OCI-LY7 (cell line): Measurements from ENCODE around the gene IPP. TPM values are rescaled to one million over a fixed set of nuclear protein-coding genes. Genes with fewer than 3 reads are reported as not detected.
"Not testable (repeated sequence)": the region's sequence is repeated elsewhere in the genome, so short reads cannot be mapped to it uniquely, and the experiment has no call there.

ENCODE experiments used
- BruUV-seq: library from RNA; stranded (reverse); fragments of 400-500 nt; replicated peaks from 2 replicates; lab custom pipeline; 2021; lab: Mats Ljungman, UMichigan
- CTCF ChIA-PET: fragments of 300-600 bp; sonication (Branson Sonifier 250); formaldehyde crosslinking; loops from one replicate; lab custom pipeline; 2022; ENCODE audit warnings: antibody characterized with exemption; ENCODE audit not compliant: unreplicated experiment; lab: Charles Lee
- POLR2A ChIA-PET: fragments of 300-600 bp; sonication (Branson Sonifier 250); formaldehyde crosslinking; loops from one replicate; lab custom pipeline; 2022; ENCODE audit warnings: antibody characterized with exemption; lab: Charles Lee
- DNase-seq: peaks from one replicate; pipeline ENCODE4 v3.0.0-alpha.2; 2015; ENCODE audit warnings: low spot score
- H2AFZ ChIP-seq: fragments of 200-600 bp; sonication (generic), shearing (Covaris generic); 2 replicates; pipeline ENCODE4 v1.6.1; 2014; ENCODE audit warnings: mild to moderate bottlenecking, antibody characterized with exemption, low read length, moderate library complexity
- H3K27ac ChIP-seq: fragments of 200-600 bp; sonication (generic); 2 replicates; pipeline ENCODE4 v1.5.1; 2014; ENCODE audit warnings: mixed run types, low read depth, mild to moderate bottlenecking, moderate library complexity, low read length, inconsistent platforms; ENCODE audit not compliant: poor library complexity, severe bottlenecking
- H3K36me3 ChIP-seq: fragments of 200-600 bp; sonication (generic); 2 replicates; pipeline ENCODE4 v1.6.1; 2014; ENCODE audit warnings: mild to moderate bottlenecking, antibody characterized with exemption, low read length, moderate library complexity, mixed read lengths; ENCODE audit not compliant: insufficient read depth
- H3K4me1 ChIP-seq: fragments of 200-600 bp; sonication (generic); 2 replicates; pipeline ENCODE4 v1.5.1; 2014; ENCODE audit warnings: mild to moderate bottlenecking, low read length; ENCODE audit not compliant: insufficient read depth, poor library complexity, severe bottlenecking
- H3K4me2 ChIP-seq: fragments of 200-600 bp; sonication (generic); 2 replicates; pipeline ENCODE4 v1.6.1; 2014; ENCODE audit warnings: mild to moderate bottlenecking, low read length
- H3K4me3 ChIP-seq: fragments of 200-600 bp; sonication (generic); 2 replicates; pipeline ENCODE4 v1.5.1; 2014; ENCODE audit warnings: mild to moderate bottlenecking, low read depth, low read length; ENCODE audit not compliant: poor library complexity, severe bottlenecking
- H3K79me2 ChIP-seq: fragments of 200-600 bp; sonication (generic); 2 replicates; pipeline ENCODE4 v1.6.1; 2016; ENCODE audit warnings: low read depth, mild to moderate bottlenecking, low read length, moderate library complexity, mixed read lengths; ENCODE audit not compliant: insufficient read depth
- H3K9me2 ChIP-seq: fragments of 200-600 bp; sonication (generic); 2 replicates; pipeline ENCODE4 v1.6.1; 2016; ENCODE audit warnings: mild to moderate bottlenecking, low read length, mixed read lengths; ENCODE audit not compliant: insufficient read depth
- H3K9me3 ChIP-seq: fragments of 200-600 bp; sonication (generic); 2 replicates; pipeline ENCODE4 v1.6.1; 2014; ENCODE audit warnings: mild to moderate bottlenecking, mixed run types, low read length, mixed read lengths
- H4K20me1 ChIP-seq: fragments of 200-600 bp; sonication (generic); 2 replicates; pipeline ENCODE4 v1.6.1; 2014; ENCODE audit warnings: mild to moderate bottlenecking, antibody characterized with exemption, low read length, moderate library complexity, mixed read lengths; ENCODE audit not compliant: insufficient read depth
- CTCF ChIP-seq: fragments of 200-600 bp; sonication (generic); conservative IDR thresholded peaks from 2 replicates; pipeline ENCODE4 v1.5.1; 2014; ENCODE audit warnings: mild to moderate bottlenecking, antibody characterized with exemption, low read length, moderate library complexity, mixed read lengths
- EZH2phosphoT487 ChIP-seq: fragments of 200-600 bp; sonication (generic); IDR thresholded peaks from 2 replicates; pipeline ENCODE4 v1.6.1; 2018; ENCODE audit warnings: low read depth, borderline replicate concordance, mild to moderate bottlenecking, mixed run types, antibody characterized with exemption, low read length, moderate library complexity, mixed read lengths
- intact Hi-C: fragments of 100-400 bp; cut with micrococcal nuclease; formaldehyde crosslinking; loops from one replicate; pipeline ENCODE4 v1.10.0; 2022; ENCODE audit not compliant: unreplicated experiment
- total RNA-seq, 2 experiments: library from RNA; depleted of rRNA in 1 of 2; stranded (reverse); fragments of >200 nt in 1 of 2; shearing (Covaris generic) in 1 of 2; gene quantifications; 2 replicates each; pipeline ENCODE4 v1.2.3, GENCODE V29; 2014 to 2022

Gene IPP
- total RNA-seq, 2 experiments from 2014 or later, result 4.6 to 17.9 TPM

- Histone ChIP-seq H3K4me2 (no peak overlapping the region), H3K36me3 (peaks cover 15% of the 10 kb centered on the region), H3K9me2 (no peaks in the 10 kb centered on the region), H2AFZ (no peak overlapping the region), H3K27ac (no peak overlapping the region), H3K4me1 (peaks cover 7% of the 10 kb centered on the region), H3K9me3 (no peaks in the 10 kb centered on the region), H3K4me3 (no peak overlapping the region), H4K20me1 (no peaks in the 10 kb centered on the region), H3K79me2 (no peaks in the 10 kb centered on the region)
- TF ChIP-seq CTCF (no peak), EZH2phosphoT487 (no peak)
- no peak for DNase-seq
- ChIA-PET POLR2A (no interaction called here), CTCF (no interaction called here)
- intact Hi-C loops, result no loop called here
- BruUV-seq, result no TSS peak
Measured at GRCh38 chr1:45739137-45739536, 11.3 kb downstream of the IPP start.

GRCh38 chr1:45730780-45731319 is 19.6 kb downstream of the IPP start:
- peak; percentile 11 for DNase-seq
- no peak overlapping the region for H3K27ac ChIP-seq
- BruUV-seq, result no TSS peak
- CTCF ChIA-PET, result no interaction called here
- no peaks in the 10 kb centered on the region for H4K20me1 ChIP-seq
- POLR2A ChIA-PET, result interaction anchor here (0.9 to 1.4 kb wide), 3 partner anchors 12 to 45 kb away, joined by 3 to 6 read pairs (median 3); partner anchors contain the start of gene GPBP1L1
- H3K79me2 ChIP-seq, result no peaks in the 10 kb centered on the region
- no peak for TF ChIP-seq CTCF
- TF ChIP-seq EZH2phosphoT487, result no peak
- peak overlapping the region; percentile 5; the same call in 1 of the 2 replicates for H3K4me2 ChIP-seq
- H3K4me3 ChIP-seq, result no peak overlapping the region
- no peaks in the 10 kb centered on the region for H3K9me2 ChIP-seq
- peaks cover 16% of the 10 kb centered on the region for H3K4me1 ChIP-seq
- intact Hi-C loops, result no loop called here
- no peak overlapping the region for H2AFZ ChIP-seq
- H3K9me3 ChIP-seq, result no peaks in the 10 kb centered on the region
- H3K36me3 ChIP-seq, result no peaks in the 10 kb centered on the region

- CTCF ChIA-PET, result no interaction called here
- Histone ChIP-seq H3K9me3 (no peaks in the 10 kb centered on the region), H2AFZ (no peak overlapping the region), H4K20me1 (no peaks in the 10 kb centered on the region), H3K4me2 (peak overlapping the region; percentile 5; the same call in 1 of the 2 replicates), H3K4me3 (no peak overlapping the region), H3K9me2 (no peaks in the 10 kb centered on the region), H3K79me2 (no peaks in the 10 kb centered on the region), H3K36me3 (no peaks in the 10 kb centered on the region), H3K4me1 (peaks cover 12% of the 10 kb centered on the region), H3K27ac (no peak overlapping the region)
- POLR2A ChIA-PET, result interaction anchor here (1.2 kb wide), 1 partner anchor 12 kb away, joined by 6 read pairs; no protein-coding TSS in a partner anchor
- intact Hi-C loops, result no loop called here
- BruUV-seq, result no TSS peak
- DNase-seq, result no peak
- TF ChIP-seq CTCF (no peak), EZH2phosphoT487 (no peak)
Measured at GRCh38 chr1:45730075-45730779, 20.2 kb downstream of the IPP start.

GRCh38 chr1:45726007-45726406 is 24.4 kb downstream of the IPP start:
- H3K4me1 ChIP-seq, H3K36me3 ChIP-seq, intact Hi-C loops, H3K79me2 ChIP-seq, CTCF ChIA-PET, H3K9me2 ChIP-seq, H3K9me3 ChIP-seq, H2AFZ ChIP-seq, H3K4me3 ChIP-seq, H4K20me1 ChIP-seq, H3K4me2 ChIP-seq, H3K27ac ChIP-seq, DNase-seq, BruUV-seq: not testable (repeated sequence)
- POLR2A ChIA-PET, result interaction anchor here (0.6 kb wide), 1 partner anchor 225 kb away, joined by 9 read pairs; no protein-coding TSS in a partner anchor
